Stimulated activated CD4-positive, alpha-beta T cell treated with anti-CD3 and anti-CD28 coated beads, Interleukin-12 subunit alpha, Interleukin-12 subunit beta, amount 100 ng/mL, for 4 hours (primary cell): ENCODE data around the gene TIGD2.

Experiments
- DNase-seq: peaks from one replicate; pipeline ENCODE4 v3.0.0-alpha.2; 2020

The TIGD2 gene

DNA sequence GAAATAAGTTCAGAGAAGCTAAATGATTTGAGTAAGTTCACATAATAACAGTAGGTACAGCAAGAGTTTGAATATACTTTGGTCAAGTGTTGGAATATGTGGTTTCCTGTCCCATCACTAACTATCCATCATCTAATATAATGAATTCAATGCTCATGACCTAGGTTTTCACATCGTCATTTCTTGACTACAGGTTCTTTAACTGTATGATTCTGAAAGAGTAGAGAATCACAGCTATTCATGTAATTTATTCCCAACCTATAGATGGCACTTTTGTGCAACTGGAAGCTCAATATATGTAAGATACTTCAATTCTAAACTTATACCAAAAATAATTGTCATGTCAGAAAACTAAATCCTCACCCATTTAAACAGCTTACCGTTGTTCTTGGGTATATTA, 53.1 kb downstream of the TIGD2 start:
- no peak for DNase-seq
